NK-92 (cell line): ENCODE data around the gene FES.
"Not testable (repeated sequence)": the region's sequence is repeated elsewhere in the genome, so short reads cannot be mapped to it uniquely, and the experiment has no call there.

Experiments
- DNase-seq: peaks from one replicate; lab custom pipeline; 2025; ENCODE audit not compliant: unreplicated experiment; lab: John Stamatoyannopoulos, UW

FES gene

GRCh38 chr15:90928106-90928505 is 43.8 kb downstream of the FES start:
- DNase-seq = not testable (repeated sequence)

GRCh38 chr15:90929246-90930019 is 45.1 kb downstream of the FES start:
- DNase-seq = no peak

GRCh38 chr15:90930861-90931574 is 46.7 kb downstream of the FES start:
- no peak for DNase-seq

- DNase-seq = no peak
Observed at GRCh38 chr15:90931575-90931827, 47.2 kb downstream of the FES start.

- no peak for DNase-seq
Observed at GRCh38 chr15:90931828-90932659, 47.7 kb downstream of the FES start, which contains the start of gene HDDC3. Gene HDDC3, minus strand, starts transcription at chr15:90932549. Its CDS starts 9 bp downstream, at chr15:90932540.

- DNase-seq = no peak
Observed at GRCh38 chr15:90932660-90932991, 48.3 kb downstream of the FES start.

- DNase-seq = no peak
Observed at GRCh38 chr15:90933301-90933700, 49.0 kb downstream of the FES start.

GRCh38 chr15:90934256-90934948 is 50.1 kb downstream of the FES start:
- peak; percentile 43 for DNase-seq

GRCh38 chr15:90934949-90935751 is 50.8 kb downstream of the FES start, which contains the start of gene UNC45A:
Gene UNC45A, plus strand, starts transcription at chr15:90935285. Its CDS starts 40 bp downstream, at chr15:90935325.
- peak; percentile 66 for DNase-seq

GRCh38 chr15:90936823-90937222 is 52.5 kb downstream of the FES start:
- no peak for DNase-seq

GRCh38 chr15:90938261-90938660 is 54.0 kb downstream of the FES start:
- DNase-seq = no peak

- no peak for DNase-seq
Observed at GRCh38 chr15:90939756-90940155, 55.5 kb downstream of the FES start.

GRCh38 chr15:90941038-90941437 is 56.7 kb downstream of the FES start:
- no peak for DNase-seq

GRCh38 chr15:90942354-90943120 is 58.2 kb downstream of the FES start:
- DNase-seq = no peak

- DNase-seq = no peak
Observed at GRCh38 chr15:90945091-90945490, 60.8 kb downstream of the FES start.
